HepG2 (cell line): ENCODE results near the gene KLHDC4. TPM values are rescaled to one million over a fixed set of nuclear protein-coding genes. Genes with fewer than 3 reads are reported as not detected.
A peak's percentile ranks its signal among the peaks of the same experiment; 100 is the strongest.

Experiments
- ATAC-seq: fragments of 200-7000 bp; cut with Tn5 transposase; 3 replicates; pipeline ENCODE4 v1.9.1; 2020; ENCODE audit warnings: mild to moderate bottlenecking, moderate library complexity
- BruUV-seq: library from RNA; stranded (reverse); fragments of 400-500 nt; replicated peaks from 2 replicates; lab custom pipeline; 2021; lab: Mats Ljungman, UMichigan
- CTCF ChIA-PET: fragments of 300-600 bp; formaldehyde crosslinking; extraction: SDS; loops from one replicate; lab custom pipeline; 2021; ENCODE audit warnings: low total read pairs, inconsistent platforms, low intra/inter-chr PET ratio; lab: Yijun Ruan, JAX
- POLR2A ChIA-PET: fragments of 350-600 bp; sonication (Branson Sonifier 250); formaldehyde crosslinking; loops from one replicate; lab custom pipeline; 2020; ENCODE audit warnings: antibody characterized with exemption, inconsistent platforms; lab: Yijun Ruan, JAX
- DNase-seq: peaks from one replicate; pipeline ENCODE4 v3.0.0-alpha.2; 2015; ENCODE audit warnings: low spot score
- FAIRE-seq: peaks from 3 replicates; lab custom pipeline; 2011; peaks lifted over from hg19 to GRCh38; lab: Jason Lieb, UNC
- H2AFZ ChIP-seq: one replicate; pipeline ENCODE4 v1.6.1; 2011; ENCODE audit warnings: low read length, inconsistent platforms
- H3K27ac ChIP-seq: fragments of 300-600 bp; 3 replicates; pipeline ENCODE4 v1.8.0; 2011; ENCODE audit warnings: mixed run types, mild to moderate bottlenecking, mixed read lengths, low read length, inconsistent platforms; ENCODE audit not compliant: insufficient read depth; ENCODE audit errors: extremely low read length
- H3K27me3 ChIP-seq, 2 experiments: fragments of 200-600 bp in 1 of 2; 2 replicates in 1 of 2; 3 replicates in 1 of 2; pipeline versions ENCODE4 v1.6.0 to v1.8.0; 2011; ENCODE audit warnings: low read length in 2 of 2, mild to moderate bottlenecking in 2 of 2, moderate library complexity in 2 of 2, inconsistent platforms in 1 of 2; ENCODE audit not compliant: insufficient read depth in 2 of 2, control insufficient read depth in 1 of 2
- H3K36me3 ChIP-seq, 2 experiments: fragments of 200-600 bp in 1 of 2; replicated peaks in 1 of 2; 2 replicates in 1 of 2; 3 replicates in 1 of 2; pipeline versions ENCODE4 v1.5.1 to v1.8.0; 2011; ENCODE audit warnings: low read length in 2 of 2, inconsistent platforms in 1 of 2; ENCODE audit not compliant: insufficient read depth in 2 of 2, control insufficient read depth in 1 of 2
- H3K4me1 ChIP-seq: 2 replicates; pipeline ENCODE4 v1.5.1; 2012; ENCODE audit warnings: low read length, inconsistent platforms; ENCODE audit not compliant: insufficient read depth
- H3K4me2 ChIP-seq: 2 replicates; pipeline ENCODE4 v1.6.0; 2011; ENCODE audit warnings: low read depth, low read length, inconsistent platforms
- H3K4me3 ChIP-seq, 3 experiments: fragments of 200-600 bp in 1 of 3; sonication (generic), shearing (Covaris generic) in 1 of 3; replicated peaks in 1 of 3; 2 replicates each; pipeline ENCODE4 v1.5.1; 2011 to 2016; ENCODE audit warnings: low read length in 3 of 3, inconsistent platforms in 2 of 3, low read depth in 2 of 3, mild to moderate bottlenecking in 2 of 3, control low read depth in 1 of 3, mixed read lengths in 1 of 3; ENCODE audit not compliant: insufficient read depth in 1 of 3
- H3K79me2 ChIP-seq: one replicate; pipeline ENCODE4 v1.6.1; 2011; ENCODE audit warnings: low read length, inconsistent platforms; ENCODE audit not compliant: insufficient read depth
- H3K9ac ChIP-seq: 2 replicates; pipeline ENCODE4 v1.6.0; 2011; ENCODE audit warnings: mild to moderate bottlenecking, low read depth, low read length, inconsistent platforms; ENCODE audit not compliant: insufficient read depth
- H3K9me3 ChIP-seq: 2 replicates; pipeline ENCODE4 v1.5.1; 2012; ENCODE audit warnings: mild to moderate bottlenecking, low read length
- H4K20me1 ChIP-seq: 2 replicates; pipeline ENCODE4 v1.6.0; 2011; ENCODE audit warnings: inconsistent platforms, mild to moderate bottlenecking, low read length, moderate library complexity; ENCODE audit not compliant: insufficient read depth
- KDM6A ChIP-seq: IDR thresholded peaks from 2 replicates; pipeline ENCODE4 v1.6.1; 2016; ENCODE audit warnings: low read depth
- MED8 ChIP-seq: sonication (generic); formaldehyde crosslinking; IDR thresholded peaks from 2 replicates; pipeline ENCODE4 v1.8.1; 2023; ENCODE audit warnings: mild to moderate bottlenecking, missing genetic modification reagents; ENCODE audit not compliant: insufficient replicate concordance
- NBN ChIP-seq: fragments of 450-650 bp; conservative IDR thresholded peaks from 2 replicates; pipeline ENCODE4 v1.6.1; 2017
- PAXIP1 ChIP-seq: sonication (generic); formaldehyde crosslinking; conservative IDR thresholded peaks from 2 replicates; pipeline ENCODE4 v1.4.0; 2020; ENCODE audit warnings: mild to moderate bottlenecking, missing genetic modification reagents, moderate library complexity
- RXRA ChIP-seq: sonication (generic); formaldehyde crosslinking; IDR thresholded peaks from 2 replicates; pipeline ENCODE4 v1.5.1; 2020; ENCODE audit warnings: missing genetic modification reagents
- ZFYVE20 ChIP-seq: sonication (generic); formaldehyde crosslinking; IDR thresholded peaks from 2 replicates; pipeline ENCODE4 v1.8.0; 2023; ENCODE audit warnings: low read depth, mild to moderate bottlenecking, moderate library complexity, missing genetic modification reagents, borderline replicate concordance
- ZNF552 ChIP-seq: sonication (generic); formaldehyde crosslinking; IDR thresholded peaks from 2 replicates; pipeline ENCODE4 v1.9.0; 2022; ENCODE audit warnings: missing genetic modification reagents, mild to moderate bottlenecking, borderline replicate concordance
- WGBS: methylation state at CpG from one replicate; pipeline ENCODE4 v1.1.6; 2017; ENCODE audit warnings: low lambda C conversion rate; 5-methylcytosine and 5-hydroxymethylcytosine counted together
- in situ Hi-C: cut with HindIII; loops from 2 replicates; pipeline ENCODE4 v1.10.0; 2017; ENCODE audit warnings: low pct_unique_long_range_greater_than_20kb; ENCODE audit not compliant: extremely low pct_ligation_motif_present
- intact Hi-C: fragments of 100-400 bp; cut with micrococcal nuclease; formaldehyde crosslinking; loops from one replicate; pipeline ENCODE4 v1.10.0; 2022; ENCODE audit not compliant: unreplicated experiment
- polyA plus RNA-seq, 8 experiments: library from polyadenylated mRNA; depleted of rRNA in 3 of 8; stranded (reverse) in 7 of 8; unstranded in 1 of 8; fragments of >200 nt; fragmentation: Illumina TruSeq in 4 of 8; extraction: Trizol in 4 of 8; gene quantifications; 2 replicates each; pipeline versions ENCODE4 v1.2.1 to v1.2.3, GENCODE V29; 2011 to 2016; ENCODE audit warnings: low read depth in 4 of 8, missing spikeins in 1 of 8, mixed read lengths in 1 of 8; ENCODE audit not compliant: insufficient read depth in 1 of 8
- total RNA-seq, 5 experiments: library from RNA; depleted of rRNA; stranded (reverse); fragments of >200 nt; fragmentation: Illumina TruSeq; extraction: Trizol; gene quantifications; 2 replicates each; pipeline ENCODE4 v1.2.3, GENCODE V29; 2016; ENCODE audit warnings: low read depth in 1 of 5
- TF ChIP-seq, protein P1 (sequence below), 2 experiments: sonication (generic) in 1 of 2; formaldehyde crosslinking in 1 of 2; IDR thresholded peaks; 2 replicates each; pipeline versions ENCODE4 v1.4.0 to v1.6.1; 2016 to 2020; ENCODE audit warnings: borderline replicate concordance in 1 of 2, low read depth in 1 of 2, mild to moderate bottlenecking in 1 of 2, missing genetic modification reagents in 1 of 2
- TF ChIP-seq, protein P2 (sequence below): sonication (generic); formaldehyde crosslinking; IDR thresholded peaks from 2 replicates; pipeline ENCODE4 v1.4.0; 2020; ENCODE audit warnings: mild to moderate bottlenecking, missing genetic modification reagents
- TF ChIP-seq, protein P3 (sequence below): IDR thresholded peaks from 2 replicates; pipeline ENCODE4 v1.6.1; 2012; ENCODE audit warnings: low read depth, low read length, improper control_type of control experiment

Gene KLHDC4
- total and polyA plus RNA-seq, 2 of the 13 experiments (the other 11 are each of a cell fraction or from before 2014, with no cell fraction given) = 18.7 to 31.8 TPM

- TF ChIP-seq, protein P1, sequence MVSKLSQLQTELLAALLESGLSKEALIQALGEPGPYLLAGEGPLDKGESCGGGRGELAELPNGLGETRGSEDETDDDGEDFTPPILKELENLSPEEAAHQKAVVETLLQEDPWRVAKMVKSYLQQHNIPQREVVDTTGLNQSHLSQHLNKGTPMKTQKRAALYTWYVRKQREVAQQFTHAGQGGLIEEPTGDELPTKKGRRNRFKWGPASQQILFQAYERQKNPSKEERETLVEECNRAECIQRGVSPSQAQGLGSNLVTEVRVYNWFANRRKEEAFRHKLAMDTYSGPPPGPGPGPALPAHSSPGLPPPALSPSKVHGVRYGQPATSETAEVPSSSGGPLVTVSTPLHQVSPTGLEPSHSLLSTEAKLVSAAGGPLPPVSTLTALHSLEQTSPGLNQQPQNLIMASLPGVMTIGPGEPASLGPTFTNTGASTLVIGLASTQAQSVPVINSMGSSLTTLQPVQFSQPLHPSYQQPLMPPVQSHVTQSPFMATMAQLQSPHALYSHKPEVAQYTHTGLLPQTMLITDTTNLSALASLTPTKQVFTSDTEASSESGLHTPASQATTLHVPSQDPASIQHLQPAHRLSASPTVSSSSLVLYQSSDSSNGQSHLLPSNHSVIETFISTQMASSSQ (IDR thresholded peaks at IDR 0.05; ENCODE audit: low read depth) = no peak
- TF ChIP-seq, protein P1 (CRISPR knock-in tag; IDR thresholded peaks at IDR 0.05; ENCODE audit: borderline replicate concordance) = no peak
- TF ChIP-seq RXRA (CRISPR knock-in tag) (peak; percentile 51), PAXIP1 (CRISPR knock-in tag) (no peak)
These were observed 19.0 kb upstream of the KLHDC4 start (continued) for GRCh38 chr16:87784812-87785211.

DNA sequence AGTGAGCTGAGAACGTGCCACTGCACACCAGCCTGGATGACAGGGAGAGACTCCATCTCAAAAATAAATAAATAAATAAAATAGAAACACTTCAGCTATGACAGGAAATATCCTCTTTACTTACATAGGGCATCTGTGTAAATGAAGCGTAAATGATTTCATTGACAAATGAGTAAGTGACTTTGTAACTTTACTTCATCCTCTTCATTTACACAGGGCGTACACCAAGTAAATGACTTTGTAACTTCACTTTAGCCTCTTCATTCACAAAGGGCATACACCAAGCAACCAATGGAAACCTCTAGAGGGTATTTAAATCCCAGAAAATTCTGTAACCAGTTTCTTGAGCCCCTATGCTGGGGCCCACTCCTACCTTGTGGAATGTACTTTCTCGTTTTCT lies 16.2 kb upstream of the KLHDC4 start:
- intact Hi-C loops = no loop called here
- H3K4me1 ChIP-seq = peaks cover 54% of the 10 kb centered on the region
- DNase-seq (no peak), ATAC-seq (no peak), FAIRE-seq (no peak)
- no peaks in the 10 kb centered on the region for H3K9me3 ChIP-seq
- no TSS peak for BruUV-seq
- no peaks in the 10 kb centered on the region for H3K36me3 ChIP-seq
- no peak overlapping the region for H3K27ac ChIP-seq
- 96% methylated on average over 4 of the region's 4 CpGs for whole genome bisulfite sequencing
- H3K79me2 ChIP-seq = no peaks in the 10 kb centered on the region
- H4K20me1 ChIP-seq = no peaks in the 10 kb centered on the region
- in situ Hi-C loops = no loop called here
- H3K4me3 ChIP-seq = no peak overlapping the region
- H2AFZ ChIP-seq = no peak overlapping the region
- H3K27me3 ChIP-seq = no peaks in the 10 kb centered on the region
- H3K9ac ChIP-seq = no peak overlapping the region
- H3K4me2 ChIP-seq = no peak overlapping the region
- ChIA-PET POLR2A (interaction anchor here (0.6 to 4.2 kb wide), 6 partner anchors 7 to 87 kb away, joined by 3 to 197 read pairs (median 24); partner anchors contain the start of gene SLC7A5), CTCF (interaction anchor here (1.4 kb wide), 1 partner anchor 21 kb away, joined by 3 read pairs; no protein-coding TSS in a partner anchor)
- no peak for TF ChIP-seq ZFYVE20 (CRISPR knock-in tag)
- TF ChIP-seq, protein P2, sequence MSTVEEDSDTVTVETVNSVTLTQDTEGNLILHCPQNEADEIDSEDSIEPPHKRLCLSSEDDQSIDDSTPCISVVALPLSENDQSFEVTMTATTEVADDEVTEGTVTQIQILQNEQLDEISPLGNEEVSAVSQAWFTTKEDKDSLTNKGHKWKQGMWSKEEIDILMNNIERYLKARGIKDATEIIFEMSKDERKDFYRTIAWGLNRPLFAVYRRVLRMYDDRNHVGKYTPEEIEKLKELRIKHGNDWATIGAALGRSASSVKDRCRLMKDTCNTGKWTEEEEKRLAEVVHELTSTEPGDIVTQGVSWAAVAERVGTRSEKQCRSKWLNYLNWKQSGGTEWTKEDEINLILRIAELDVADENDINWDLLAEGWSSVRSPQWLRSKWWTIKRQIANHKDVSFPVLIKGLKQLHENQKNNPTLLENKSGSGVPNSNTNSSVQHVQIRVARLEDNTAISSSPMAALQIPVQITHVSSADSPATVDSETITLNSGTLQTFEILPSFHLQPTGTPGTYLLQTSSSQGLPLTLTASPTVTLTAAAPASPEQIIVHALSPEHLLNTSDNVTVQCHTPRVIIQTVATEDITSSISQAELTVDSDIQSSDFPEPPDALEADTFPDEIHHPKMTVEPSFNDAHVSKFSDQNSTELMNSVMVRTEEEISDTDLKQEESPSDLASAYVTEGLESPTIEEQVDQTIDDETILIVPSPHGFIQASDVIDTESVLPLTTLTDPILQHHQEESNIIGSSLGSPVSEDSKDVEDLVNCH = no peak
- TF ChIP-seq, protein P3, sequence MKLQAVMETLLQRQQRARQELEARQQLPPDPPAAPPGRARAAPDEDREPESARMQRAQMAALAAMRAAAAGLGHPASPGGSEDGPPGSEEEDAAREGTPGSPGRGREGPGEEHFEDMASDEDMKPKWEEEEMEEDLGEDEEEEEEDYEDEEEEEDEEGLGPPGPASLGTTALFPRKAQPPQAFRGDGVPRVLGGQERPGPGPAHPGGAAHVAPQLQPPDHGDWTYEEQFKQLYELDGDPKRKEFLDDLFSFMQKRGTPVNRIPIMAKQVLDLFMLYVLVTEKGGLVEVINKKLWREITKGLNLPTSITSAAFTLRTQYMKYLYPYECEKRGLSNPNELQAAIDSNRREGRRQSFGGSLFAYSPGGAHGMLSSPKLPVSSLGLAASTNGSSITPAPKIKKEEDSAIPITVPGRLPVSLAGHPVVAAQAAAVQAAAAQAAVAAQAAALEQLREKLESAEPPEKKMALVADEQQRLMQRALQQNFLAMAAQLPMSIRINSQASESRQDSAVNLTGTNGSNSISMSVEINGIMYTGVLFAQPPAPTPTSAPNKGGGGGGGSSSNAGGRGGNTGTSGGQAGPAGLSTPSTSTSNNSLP = no peak
- TF ChIP-seq KDM6A = no peak
- no peak for TF ChIP-seq ZNF552 (CRISPR knock-in tag)
- TF ChIP-seq NBN = no peak
- TF ChIP-seq MED8 = no peak
